HFF-Myc (cell line): ENCODE measurements around the gene CHCHD10.

ENCODE experiments used
- DNase-seq: peaks from one replicate; pipeline ENCODE4 v3.0.0-alpha.2; 2011; ENCODE audit warnings: low read depth; ENCODE audit errors: extremely low read depth
- H3K4me3 ChIP-seq: replicated peaks from 2 replicates; pipeline ENCODE4 v1.5.1; 2011; ENCODE audit warnings: low read depth, mild to moderate bottlenecking, control low read depth, low read length
- CTCF ChIP-seq: IDR thresholded peaks from 2 replicates; pipeline ENCODE4 v1.5.1; 2012; ENCODE audit warnings: mild to moderate bottlenecking, low read depth, low read length, control low read depth; ENCODE audit errors: missing control alignments

CHCHD10 gene

GRCh38 chr22:23793326-23793725 is 25.6 kb upstream of the CHCHD10 start:
- no peak for TF ChIP-seq CTCF
- no peak overlapping the region for H3K4me3 ChIP-seq
- DNase-seq: no peak

- peak overlapping the region; percentile 1; the same call in 1 of the 2 replicates for H3K4me3 ChIP-seq
- TF ChIP-seq CTCF: no peak
- DNase-seq: no peak
These were observed 24.2 kb upstream of the CHCHD10 start for GRCh38 chr22:23791738-23792645.

DNA sequence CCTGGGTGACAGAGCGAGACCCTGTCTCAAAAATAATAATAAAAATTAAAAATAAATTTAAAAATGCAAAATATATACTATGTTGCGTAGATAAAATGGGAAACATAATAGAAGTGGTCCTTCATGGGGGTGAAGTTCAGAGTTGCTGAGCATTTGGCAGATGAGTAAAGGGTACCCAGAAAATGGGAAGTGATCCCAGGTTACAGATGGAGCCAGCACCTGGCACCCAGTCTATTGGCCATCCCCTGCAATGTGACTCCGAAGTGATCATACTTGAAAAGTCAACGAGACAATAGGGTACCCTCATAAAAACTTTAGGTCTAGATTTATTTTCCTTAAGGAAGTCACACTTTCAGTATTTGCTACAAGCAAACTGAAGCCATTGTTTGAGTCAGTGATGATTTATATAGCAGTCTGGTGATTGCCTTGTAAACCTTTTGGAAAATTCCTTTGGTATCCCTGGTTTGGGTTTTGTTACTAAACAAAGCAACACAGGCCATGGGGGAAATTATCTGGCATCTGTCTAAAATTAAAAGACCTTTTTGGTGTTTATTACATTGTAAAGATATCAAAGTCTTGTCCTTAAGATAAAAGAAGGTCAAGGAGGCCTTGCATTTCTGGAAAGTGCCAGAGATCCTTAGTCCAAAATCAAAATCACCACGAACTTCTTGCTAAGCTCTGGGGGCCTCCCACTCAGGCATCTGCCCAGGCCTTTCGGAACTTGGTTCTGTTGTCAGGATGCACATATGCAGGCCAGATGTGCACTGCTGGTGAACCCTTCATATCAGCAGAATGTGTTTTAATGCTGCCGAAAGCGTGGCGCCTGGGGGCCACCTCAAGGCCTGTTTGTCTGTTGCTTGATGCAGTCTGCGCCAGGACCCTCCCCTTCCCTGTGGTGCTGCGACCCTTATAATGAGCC is 23.3 kb upstream of the CHCHD10 start:
- no peak for TF ChIP-seq CTCF
- DNase-seq: peak; percentile 94
- H3K4me3 ChIP-seq: peak overlapping the region; percentile 1; the same call in 1 of the 2 replicates

- no peak for DNase-seq
- H3K4me3 ChIP-seq: no peak overlapping the region
- TF ChIP-seq CTCF: no peak
These were observed 21.9 kb upstream of the CHCHD10 start for GRCh38 chr22:23789638-23790037.

DNA sequence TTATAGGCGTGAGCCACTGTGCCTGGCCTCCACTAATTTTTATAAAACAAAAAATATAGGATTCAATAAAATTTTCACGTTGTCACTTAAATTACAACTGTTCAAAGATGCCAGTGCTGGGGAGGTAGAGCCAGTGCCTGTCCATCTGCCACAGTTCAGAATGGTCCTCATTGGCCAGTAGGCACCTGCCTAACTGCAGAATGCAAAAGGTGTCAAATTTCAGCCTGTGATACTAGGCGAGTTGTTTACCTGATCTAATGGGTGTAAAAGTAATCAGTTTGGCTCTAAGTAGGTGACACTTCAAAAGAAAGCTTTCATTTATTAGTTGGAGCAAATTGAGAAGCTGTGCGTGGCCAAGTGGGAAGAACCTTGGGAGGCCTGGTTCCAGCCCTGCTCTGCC is 21.3 kb upstream of the CHCHD10 start:
- no peak for DNase-seq
- H3K4me3 ChIP-seq: no peak overlapping the region
- TF ChIP-seq CTCF: no peak

- no peak for TF ChIP-seq CTCF
- H3K4me3 ChIP-seq: peak overlapping the region; percentile 72
- DNase-seq: no peak
These were observed 20.1 kb upstream of the CHCHD10 start for GRCh38 chr22:23787910-23788309.
